CD14-positive monocyte (primary cell): ENCODE results near the gene RRAD. TPM values are rescaled to one million over a fixed set of nuclear protein-coding genes. Genes with fewer than 3 reads are reported as not detected.

ENCODE experiments used
- DNase-seq, 3 donors: peaks; one replicate each; pipeline ENCODE4 v3.0.0-alpha.2; 2011 to 2022
- H2AFZ ChIP-seq: 2 replicates; pipeline ENCODE4 v1.6.0; 2012; ENCODE audit warnings: mild to moderate bottlenecking, low read depth, low read length, inconsistent platforms; ENCODE audit not compliant: insufficient read depth, poor library complexity, severe bottlenecking
- H3K27ac ChIP-seq, 2 donors: 1 replicate in 1 of 2; 2 replicates in 1 of 2; pipeline ENCODE4 v1.5.1; 2012 to 2013; ENCODE audit warnings: low read length in 2 of 2, control low read depth in 1 of 2, inconsistent platforms in 1 of 2, low read depth in 1 of 2, mild to moderate bottlenecking in 1 of 2
- H3K27me3 ChIP-seq, 2 donors: one replicate each; pipeline versions ENCODE4 v1.6.0 to v1.6.1; 2011 to 2013; ENCODE audit warnings: low read length in 2 of 2; ENCODE audit not compliant: control insufficient read depth in 2 of 2, insufficient read depth in 2 of 2
- H3K36me3 ChIP-seq, 2 donors: replicated peaks in 1 of 2; 1 replicate in 1 of 2; 2 replicates in 1 of 2; pipeline versions ENCODE4 v1.5.1 to v1.6.1; 2012 to 2013; ENCODE audit warnings: low read length in 2 of 2, control low read depth in 1 of 2, inconsistent platforms in 1 of 2, mild to moderate bottlenecking in 1 of 2; ENCODE audit not compliant: insufficient read depth in 2 of 2, control insufficient read depth in 1 of 2
- H3K4me1 ChIP-seq, 2 donors: 1 replicate in 1 of 2; 2 replicates in 1 of 2; pipeline versions ENCODE4 v1.5.1 to v1.6.1; 2012 to 2013; ENCODE audit warnings: low read length in 2 of 2, control low read depth in 1 of 2, inconsistent platforms in 1 of 2, mild to moderate bottlenecking in 1 of 2, moderate library complexity in 1 of 2; ENCODE audit not compliant: insufficient read depth in 2 of 2, control insufficient read depth in 1 of 2
- H3K4me2 ChIP-seq: replicated peaks from 2 replicates; pipeline ENCODE3; 2012; ENCODE audit warnings: low read length, moderate library complexity, mild to moderate bottlenecking; ENCODE audit not compliant: poor library complexity, severe bottlenecking; ENCODE audit errors: extremely low read depth
- H3K4me3 ChIP-seq, 3 experiments: fragments of 200-600 bp in 1 of 3; sonication (generic) in 1 of 3; replicated peaks in 1 of 3; 1 replicate in 2 of 3; 2 replicates in 1 of 3; pipeline ENCODE4 v1.5.1; 2011 to 2013; ENCODE audit warnings: low read length in 3 of 3, mild to moderate bottlenecking in 3 of 3, control low read depth in 2 of 3, low read depth in 2 of 3, inconsistent platforms in 1 of 3, moderate library complexity in 1 of 3
- H3K79me2 ChIP-seq: 2 replicates; pipeline ENCODE4 v1.6.0; 2012; ENCODE audit warnings: mild to moderate bottlenecking, control low read depth, inconsistent platforms, low read length, moderate library complexity; ENCODE audit not compliant: insufficient read depth
- H3K9ac ChIP-seq: 2 replicates; pipeline ENCODE4 v1.6.0; 2017; ENCODE audit warnings: low read length, mild to moderate bottlenecking; ENCODE audit not compliant: insufficient read depth, poor library complexity, severe bottlenecking
- H3K9me3 ChIP-seq, 2 donors: replicated peaks in 1 of 2; 1 replicate in 1 of 2; 2 replicates in 1 of 2; pipeline versions ENCODE4 v1.5.1 to v1.6.1; 2012 to 2013; ENCODE audit warnings: low read length in 2 of 2, control low read depth in 1 of 2; ENCODE audit not compliant: control insufficient read depth in 1 of 2, insufficient read depth in 1 of 2
- H4K20me1 ChIP-seq: 2 replicates; pipeline ENCODE4 v1.6.0; 2012; ENCODE audit warnings: mild to moderate bottlenecking, low read length, control low read depth, moderate library complexity; ENCODE audit not compliant: insufficient read depth
- H3K27ac Mint-ChIP-seq, 7 donors: one replicate each; pipeline ENCODE4 v1.8.0; 2020; ENCODE audit warnings: mild to moderate bottlenecking in 7 of 7, mixed read lengths in 7 of 7, moderate library complexity in 6 of 7, inconsistent platforms in 2 of 7
- H3K27me3 Mint-ChIP-seq, 3 donors: one replicate each; pipeline ENCODE4 v1.8.0; 2021 to 2022; ENCODE audit warnings: low read depth in 3 of 3, mild to moderate bottlenecking in 3 of 3, mixed read lengths in 3 of 3, moderate library complexity in 3 of 3, inconsistent platforms in 1 of 3
- H3K36me3 Mint-ChIP-seq, 2 donors: one replicate each; pipeline ENCODE4 v1.8.0; 2020; ENCODE audit warnings: mixed read lengths in 2 of 2, inconsistent platforms in 1 of 2, mild to moderate bottlenecking in 1 of 2
- H3K4me1 Mint-ChIP-seq: one replicate; pipeline ENCODE4 v1.8.0; 2020; ENCODE audit warnings: mild to moderate bottlenecking, mixed read lengths
- H3K4me3 Mint-ChIP-seq, 2 donors: one replicate each; pipeline ENCODE4 v1.8.0; 2020; ENCODE audit warnings: mild to moderate bottlenecking in 2 of 2, mixed read lengths in 2 of 2, moderate library complexity in 1 of 2
- H3K9me3 Mint-ChIP-seq, 7 donors: one replicate each; pipeline ENCODE4 v1.8.0; 2020 to 2022; ENCODE audit warnings: mixed read lengths in 7 of 7, mild to moderate bottlenecking in 6 of 7, moderate library complexity in 6 of 7, inconsistent platforms in 2 of 7
- WGBS: methylation state at CpG from one replicate; pipeline ENCODE4 v1.1.5; 2013; ENCODE audit warnings: missing lambda C conversion rate; ENCODE audit not compliant: insufficient coverage; 5-methylcytosine and 5-hydroxymethylcytosine counted together
- intact Hi-C, 2 donors: fragments of 100-400 bp; cut with micrococcal nuclease; formaldehyde crosslinking; loops; one replicate each; pipeline versions ENCODE4 v1.15.0 to v1.15.1; 2023
- polyA plus RNA-seq, 3 donors: library from polyadenylated mRNA; depleted of rRNA in 1 of 3; unstranded in 2 of 3; stranded (reverse) in 1 of 3; fragments of 300-500 nt in 2 of 3; fragments of >200 nt in 1 of 3; fragmentation: Illumina TruSeq in 2 of 3; gene quantifications; 1 replicate in 2 of 3; 2 replicates in 1 of 3; pipeline ENCODE4 v1.2.3, GENCODE V29; 2012 to 2021
- TF ChIP-seq, protein P1 (sequence below): fragments of 200-600 bp; IDR thresholded peaks from one replicate; pipeline ENCODE4 v1.8.0; 2022; ENCODE audit warnings: antibody characterized with exemption, mild to moderate bottlenecking

RRAD gene
- polyA plus RNA-seq, 3 donors: 0.42 to 1.9 (median 0.55) TPM

DNA sequence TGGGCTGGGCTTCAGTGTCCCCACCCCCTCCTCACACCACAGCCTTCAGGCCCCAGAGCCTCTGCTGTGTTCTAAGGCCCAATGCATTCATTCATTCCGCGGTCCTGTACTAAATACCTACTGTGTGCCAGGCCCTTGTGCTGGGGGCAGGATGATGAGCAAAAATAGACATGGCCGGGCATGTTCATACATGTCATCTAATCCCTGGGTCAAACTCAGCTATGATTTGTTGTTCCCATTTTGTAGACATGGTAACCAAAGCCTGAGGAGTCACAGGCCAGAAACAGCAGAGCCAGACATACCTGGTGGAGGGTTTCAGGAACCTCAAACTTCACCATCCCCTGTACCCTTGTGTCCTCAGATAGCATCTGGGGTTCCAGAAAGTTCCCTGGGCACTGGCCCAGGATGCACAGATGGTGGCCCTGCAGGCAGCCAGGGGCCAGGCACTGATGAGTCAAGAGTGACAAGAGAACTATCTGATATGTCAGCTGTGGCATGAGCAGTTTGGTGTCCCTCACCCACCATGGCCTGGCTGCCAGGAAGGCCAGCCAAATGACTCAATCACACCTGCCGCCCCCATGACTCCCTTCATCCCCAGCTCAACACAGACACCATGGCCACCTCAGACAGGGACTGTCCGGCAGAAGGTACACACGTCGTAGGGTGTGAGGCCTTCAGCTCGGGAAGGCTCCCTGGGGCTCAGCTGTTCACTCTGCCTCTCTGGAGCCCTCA lies 2.7 kb upstream of the RRAD start:
- Histone ChIP-seq H3K4me3 (no peak overlapping the region), H2AFZ (no peak overlapping the region), H4K20me1 (peaks cover 5% of the 10 kb centered on the region), H3K9me3 (peaks cover 0 to 6% of the 10 kb centered on the region in 2 donors), H3K4me1 (peaks cover 20 to 31% of the 10 kb centered on the region in 2 donors), H3K4me2 (no peak overlapping the region), H3K27ac (no peak overlapping the region), H3K9ac (no peak overlapping the region), H3K79me2 (peaks cover 5% of the 10 kb centered on the region), H3K36me3 (peaks cover 5 to 17% of the 10 kb centered on the region in 2 donors), H3K27me3 (peaks cover 17 to 41% of the 10 kb centered on the region in 2 donors)
- TF ChIP-seq, protein P1, sequence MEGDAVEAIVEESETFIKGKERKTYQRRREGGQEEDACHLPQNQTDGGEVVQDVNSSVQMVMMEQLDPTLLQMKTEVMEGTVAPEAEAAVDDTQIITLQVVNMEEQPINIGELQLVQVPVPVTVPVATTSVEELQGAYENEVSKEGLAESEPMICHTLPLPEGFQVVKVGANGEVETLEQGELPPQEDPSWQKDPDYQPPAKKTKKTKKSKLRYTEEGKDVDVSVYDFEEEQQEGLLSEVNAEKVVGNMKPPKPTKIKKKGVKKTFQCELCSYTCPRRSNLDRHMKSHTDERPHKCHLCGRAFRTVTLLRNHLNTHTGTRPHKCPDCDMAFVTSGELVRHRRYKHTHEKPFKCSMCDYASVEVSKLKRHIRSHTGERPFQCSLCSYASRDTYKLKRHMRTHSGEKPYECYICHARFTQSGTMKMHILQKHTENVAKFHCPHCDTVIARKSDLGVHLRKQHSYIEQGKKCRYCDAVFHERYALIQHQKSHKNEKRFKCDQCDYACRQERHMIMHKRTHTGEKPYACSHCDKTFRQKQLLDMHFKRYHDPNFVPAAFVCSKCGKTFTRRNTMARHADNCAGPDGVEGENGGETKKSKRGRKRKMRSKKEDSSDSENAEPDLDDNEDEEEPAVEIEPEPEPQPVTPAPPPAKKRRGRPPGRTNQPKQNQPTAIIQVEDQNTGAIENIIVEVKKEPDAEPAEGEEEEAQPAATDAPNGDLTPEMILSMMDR: no peak
- intact Hi-C loops: no loop called here
- H3K27me3 Mint-ChIP-seq: peaks cover 35 to 50% (median 43%) of the 10 kb centered on the region in 3 donors
- peaks cover 0 to 12% (median 9%) of the 10 kb centered on the region in 7 donors for H3K9me3 Mint-ChIP-seq
- H3K36me3 Mint-ChIP-seq: peaks cover 27 to 38% of the 10 kb centered on the region in 2 donors
- peaks cover 39% of the 10 kb centered on the region for H3K4me1 Mint-ChIP-seq
- H3K27ac Mint-ChIP-seq: peak overlapping the region in 5 of 7 donors; percentile 36 to 69 (median 53)
- DNase-seq: peak in 1 of 3 donors; percentile 19
- WGBS: 97% methylated on average over 4 of the region's 8 CpGs
- H3K4me3 Mint-ChIP-seq: no peak overlapping the region

DNA sequence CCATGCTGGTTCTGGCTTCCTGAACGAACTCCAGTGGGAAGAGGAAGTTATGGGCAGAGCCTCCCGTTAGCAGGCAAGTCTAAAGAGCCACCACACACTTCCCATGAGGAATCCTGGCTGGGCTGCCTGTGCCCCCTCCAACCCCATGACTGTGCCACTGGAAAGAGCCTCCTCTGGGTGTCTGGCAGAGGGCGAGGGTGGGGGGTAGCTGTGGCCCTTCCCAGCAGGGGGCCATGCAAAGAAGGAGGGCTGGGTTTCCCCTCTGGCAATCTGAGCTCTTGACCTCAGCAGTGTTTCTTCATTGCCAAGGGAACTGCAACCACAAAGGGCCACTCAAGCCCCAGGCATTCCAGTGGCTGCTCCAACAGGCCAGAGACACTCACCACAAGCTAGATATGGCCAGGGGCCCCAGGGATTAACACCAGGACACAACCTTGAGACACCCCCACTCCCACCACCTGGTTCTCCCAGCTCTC lies 1.7 kb upstream of the RRAD start:
- peaks cover 28% of the 10 kb centered on the region for H3K4me1 Mint-ChIP-seq
- H3K9ac ChIP-seq: no peak overlapping the region
- peaks cover 20 to 24% of the 10 kb centered on the region in 2 donors for H3K4me1 ChIP-seq
- H3K27ac ChIP-seq: no peak overlapping the region
- intact Hi-C loops: no loop called here
- no peak overlapping the region for H3K4me2 ChIP-seq
- peak overlapping the region in 5 of 7 donors; percentile 45 to 69 (median 60) for H3K27ac Mint-ChIP-seq
- H3K4me3 ChIP-seq: no peak overlapping the region
- TF ChIP-seq, protein P1: no peak
- peaks cover 17 to 47% of the 10 kb centered on the region in 2 donors for H3K27me3 ChIP-seq
- peaks cover 0 to 6% of the 10 kb centered on the region in 2 donors for H3K9me3 ChIP-seq
- H3K4me3 Mint-ChIP-seq: peak overlapping the region in 1 of 2 donors; percentile 92
- WGBS: 29% methylated on average over 2 of the region's 3 CpGs
- H3K27me3 Mint-ChIP-seq: peaks cover 44 to 58% (median 45%) of the 10 kb centered on the region in 3 donors
- peaks cover 3 to 9% of the 10 kb centered on the region in 2 donors for H3K36me3 ChIP-seq
- H3K9me3 Mint-ChIP-seq: peaks cover 0 to 13% (median 9%) of the 10 kb centered on the region in 7 donors
- peak; percentile 15 to 57 (median 23) for DNase-seq
- no peaks in the 10 kb centered on the region for H3K79me2 ChIP-seq
- H4K20me1 ChIP-seq: peaks cover 3% of the 10 kb centered on the region
- H2AFZ ChIP-seq: no peak overlapping the region
- H3K36me3 Mint-ChIP-seq: peaks cover 19 to 27% of the 10 kb centered on the region in 2 donors
